ENCODE data around the gene TMEM53.
A peak's percentile ranks its signal among the peaks of the same experiment; 100 is the strongest.
"Not testable (repeated sequence)": the region's sequence is repeated elsewhere in the genome, so short reads cannot be mapped to it uniquely, and the experiment has no call there.

Gene TMEM53

GRCh38 chr1:44674113-44675000, at the start of gene TMEM53, which contains the start of gene ARMH1:
TMEM53 (minus strand) TSS chr1:44674481; CDS start chr1:44674391, 90 bp downstream.
ARMH1 (plus strand) TSS chr1:44674714; CDS start chr1:44689698, 14,984 bp downstream.
- peak; percentile 99 for DNase-seq

- no peak for DNase-seq
These were observed 49.4 kb upstream of the TMEM53 start for GRCh38 chr1:44723496-44724295.

- DNase-seq = no peak
These were observed 48.8 kb upstream of the TMEM53 start for GRCh38 chr1:44723064-44723463.

- peak; percentile 99 for DNase-seq
These were observed 47.4 kb upstream of the TMEM53 start for GRCh38 chr1:44721485-44722361.

GRCh38 chr1:44720281-44720680, 46.0 kb upstream of the TMEM53 start:
- no peak for DNase-seq

GRCh38 chr1:44719318-44719717, 45.0 kb upstream of the TMEM53 start:
- DNase-seq = no peak

- no peak for DNase-seq
These were observed 43.8 kb upstream of the TMEM53 start for GRCh38 chr1:44718091-44718490.

- DNase-seq = no peak
These were observed 43.4 kb upstream of the TMEM53 start for GRCh38 chr1:44717653-44718052.

- no peak for DNase-seq
These were observed 42.9 kb upstream of the TMEM53 start for GRCh38 chr1:44717156-44717555.

- DNase-seq = peak; percentile 94
These were observed 40.8 kb upstream of the TMEM53 start for GRCh38 chr1:44714944-44715571.

GRCh38 chr1:44714532-44714931, 40.3 kb upstream of the TMEM53 start:
- no peak for DNase-seq

- DNase-seq = peak; percentile 89
These were observed 39.1 kb upstream of the TMEM53 start for GRCh38 chr1:44713321-44713781.

- DNase-seq = peak; percentile 37
These were observed 33.9 kb upstream of the TMEM53 start for GRCh38 chr1:44707959-44708831.

- DNase-seq = no peak
These were observed 33.0 kb upstream of the TMEM53 start for GRCh38 chr1:44707112-44707881.

GRCh38 chr1:44705938-44706337, 31.7 kb upstream of the TMEM53 start:
- DNase-seq = no peak

- DNase-seq = no peak
These were observed 31.2 kb upstream of the TMEM53 start for GRCh38 chr1:44705470-44705869.

GRCh38 chr1:44701141-44701573, 26.9 kb upstream of the TMEM53 start:
- no peak for DNase-seq

GRCh38 chr1:44700573-44700972, 26.3 kb upstream of the TMEM53 start:
- DNase-seq = no peak

GRCh38 chr1:44699375-44699774, 25.1 kb upstream of the TMEM53 start:
- not testable (repeated sequence) for DNase-seq

GRCh38 chr1:44698138-44698537, 23.9 kb upstream of the TMEM53 start:
- no peak for DNase-seq
